Mesenchymal stem cell (in vitro differentiated cells and primary cell): ENCODE measurements around the gene BCL2L1.

Source experiments
- DNase-seq: peaks from one replicate; pipeline ENCODE4 v3.0.0-alpha.2; 2013
- H2AFZ ChIP-seq: one replicate; pipeline ENCODE4 v1.6.1; 2013; ENCODE audit warnings: low read depth, mild to moderate bottlenecking, control low read depth, inconsistent platforms, low read length, moderate library complexity
- H2AK5ac ChIP-seq: 2 replicates; pipeline ENCODE4 v1.6.1; 2013; ENCODE audit warnings: low read length, moderate library complexity, mild to moderate bottlenecking, inconsistent platforms; ENCODE audit not compliant: severe bottlenecking
- H2BK120ac ChIP-seq: one replicate; pipeline ENCODE4 v1.6.1; 2013; ENCODE audit warnings: low read depth, mild to moderate bottlenecking, inconsistent platforms, low read length, moderate library complexity
- H2BK12ac ChIP-seq, 2 experiments: one replicate each; pipeline ENCODE4 v1.6.1; 2013; ENCODE audit warnings: inconsistent platforms in 2 of 2, low read length in 2 of 2, mild to moderate bottlenecking in 2 of 2, moderate library complexity in 2 of 2, control low read depth in 1 of 2
- H2BK15ac ChIP-seq: one replicate; pipeline ENCODE4 v1.6.1; 2013; ENCODE audit warnings: mild to moderate bottlenecking, low read depth, inconsistent platforms; ENCODE audit not compliant: poor library complexity, severe bottlenecking
- H2BK5ac ChIP-seq: 2 replicates; pipeline ENCODE4 v1.6.1; 2013; ENCODE audit warnings: low read depth, mild to moderate bottlenecking, low read length, control low read depth, inconsistent platforms; ENCODE audit not compliant: poor library complexity, severe bottlenecking
- H3K14ac ChIP-seq, 2 experiments: one replicate each; pipeline ENCODE4 v1.6.1; 2013; ENCODE audit warnings: inconsistent platforms in 2 of 2, low read length in 2 of 2, control low read depth in 1 of 2, mild to moderate bottlenecking in 1 of 2, moderate library complexity in 1 of 2
- H3K18ac ChIP-seq, 2 experiments: one replicate each; pipeline ENCODE4 v1.6.1; 2013; ENCODE audit warnings: inconsistent platforms in 2 of 2, low read length in 2 of 2, control low read depth in 1 of 2, low read depth in 1 of 2, mild to moderate bottlenecking in 1 of 2
- H3K23ac ChIP-seq, 2 experiments: one replicate each; pipeline ENCODE4 v1.6.1; 2013; ENCODE audit warnings: inconsistent platforms in 2 of 2, low read length in 2 of 2, mild to moderate bottlenecking in 2 of 2, moderate library complexity in 2 of 2, control low read depth in 1 of 2
- H3K27ac ChIP-seq: 2 replicates; pipeline ENCODE4 v1.5.1; 2013; ENCODE audit warnings: mild to moderate bottlenecking, moderate library complexity, low read length, control low read depth, inconsistent platforms; ENCODE audit not compliant: poor library complexity, severe bottlenecking
- H3K27me3 ChIP-seq, 2 experiments: 2 replicates each; pipeline versions ENCODE4 v1.6.1 to v1.7.0; 2013; ENCODE audit warnings: low read length in 2 of 2, mild to moderate bottlenecking in 2 of 2, moderate library complexity in 2 of 2, control low read depth in 1 of 2, inconsistent platforms in 1 of 2; ENCODE audit not compliant: control insufficient read depth in 1 of 2, insufficient read depth in 1 of 2
- H3K36me3 ChIP-seq, 2 experiments: 2 replicates each; pipeline versions ENCODE4 v1.6.1 to v1.7.0; 2013; ENCODE audit warnings: low read length in 2 of 2, control low read depth in 1 of 2, inconsistent platforms in 1 of 2, low read depth in 1 of 2, mild to moderate bottlenecking in 1 of 2; ENCODE audit not compliant: insufficient read depth in 2 of 2, control insufficient read depth in 1 of 2
- H3K4ac ChIP-seq, 2 experiments: one replicate each; pipeline ENCODE4 v1.6.1; 2013; ENCODE audit warnings: inconsistent platforms in 2 of 2, low read length in 2 of 2, mild to moderate bottlenecking in 2 of 2, moderate library complexity in 2 of 2, control low read depth in 1 of 2, low read depth in 1 of 2
- H3K4me1 ChIP-seq: 2 replicates; pipeline ENCODE4 v1.6.1; 2013; ENCODE audit warnings: low read depth, low read length, control low read depth; ENCODE audit not compliant: control insufficient read depth, insufficient read depth
- H3K4me2 ChIP-seq: 2 replicates; pipeline ENCODE4 v1.6.1; 2013; ENCODE audit warnings: low read length, mild to moderate bottlenecking, inconsistent platforms; ENCODE audit not compliant: poor library complexity, severe bottlenecking
- H3K4me3 ChIP-seq, 2 experiments: 2 replicates each; pipeline versions ENCODE4 v1.5.1 to v1.7.0; 2013; ENCODE audit warnings: low read length in 2 of 2, mild to moderate bottlenecking in 2 of 2, control low read depth in 1 of 2, low read depth in 1 of 2; ENCODE audit not compliant: insufficient read depth in 1 of 2
- H3K79me1 ChIP-seq: replicated peaks from 2 replicates; pipeline ENCODE4 v1.6.1; 2013; ENCODE audit warnings: mild to moderate bottlenecking, control low read depth, low read length, inconsistent platforms; ENCODE audit not compliant: poor library complexity, severe bottlenecking
- H3K9ac ChIP-seq: 2 replicates; pipeline ENCODE4 v1.7.0; 2013; ENCODE audit warnings: mild to moderate bottlenecking, low read length, moderate library complexity
- H3K9me3 ChIP-seq: 2 replicates; pipeline ENCODE4 v1.7.0; 2013; ENCODE audit warnings: mild to moderate bottlenecking, low read length; ENCODE audit not compliant: control insufficient read depth
- H4K8ac ChIP-seq: one replicate; pipeline ENCODE4 v1.6.1; 2013; ENCODE audit warnings: inconsistent platforms, mild to moderate bottlenecking, low read length, moderate library complexity
- H4K91ac ChIP-seq: one replicate; pipeline ENCODE4 v1.6.1; 2013; ENCODE audit warnings: mild to moderate bottlenecking, low read length, inconsistent platforms
- WGBS: methylation state at CpG from one replicate; pipeline ENCODE4 v1.1.7; 2013; ENCODE audit warnings: mixed read lengths; 5-methylcytosine and 5-hydroxymethylcytosine counted together

Gene BCL2L1

DNA sequence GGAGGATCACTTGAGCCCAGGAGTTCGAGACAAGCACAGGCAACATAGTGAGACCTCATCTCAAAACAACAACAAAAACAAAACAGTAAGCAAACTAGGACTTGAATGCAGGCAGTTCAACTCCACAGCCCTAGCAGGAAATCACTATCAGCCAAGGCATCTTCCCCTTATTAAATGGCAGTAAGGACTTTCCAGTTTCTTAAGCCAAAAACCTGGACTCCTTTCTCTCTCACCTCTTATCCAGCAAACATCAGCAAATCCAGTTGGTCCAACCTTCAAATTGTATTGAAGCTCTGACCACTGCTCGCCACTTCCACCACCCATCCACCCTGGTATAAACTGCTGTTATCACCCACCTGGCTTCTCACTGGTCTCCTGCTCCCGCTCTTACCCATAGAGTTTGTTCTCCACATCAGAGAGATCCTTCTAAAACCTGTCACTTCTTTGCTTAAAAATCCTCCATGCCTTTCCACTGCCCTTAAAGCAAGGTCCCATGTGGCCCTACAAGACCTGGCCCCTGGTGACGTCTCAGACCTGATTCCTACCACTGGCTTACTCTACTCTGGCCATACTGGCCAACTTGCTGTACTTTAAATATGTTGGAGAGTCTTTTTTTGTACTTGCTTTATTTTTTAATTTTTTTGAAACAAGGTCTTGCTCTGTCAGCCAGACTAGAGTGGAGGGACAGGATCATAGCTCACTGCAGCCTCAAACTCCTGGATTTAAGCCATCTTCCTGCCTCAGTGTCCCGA is 27.6 kb downstream of the BCL2L1 start:
- Histone ChIP-seq H2AFZ (no peak overlapping the region), H3K18ac (peak overlapping the region; percentile 44 to 82), H3K9ac (peak overlapping the region; percentile 55), H3K4me1 (peaks cover 43% of the 10 kb centered on the region), H3K14ac (peak overlapping the region in 1 of 2 experiments; percentile 30), H3K79me1 (no peaks in the 10 kb centered on the region), H3K23ac (no peak overlapping the region), H3K36me3 (peaks cover 40 to 75% of the 10 kb centered on the region in 2 experiments), H4K8ac (peak overlapping the region; percentile 95), H2BK120ac (no peak overlapping the region), H2BK5ac (peak overlapping the region; percentile 60), H3K4me2 (no peak overlapping the region), H3K4me3 (no peak overlapping the region), H3K9me3 (no peaks in the 10 kb centered on the region), H3K27ac (peak overlapping the region; percentile 77), H4K91ac (peak overlapping the region; percentile 97), H3K4ac (peak overlapping the region; percentile 45 to 77), H2BK15ac (peak overlapping the region; percentile 15), H2AK5ac (peak overlapping the region; percentile 80), H2BK12ac (peak overlapping the region; percentile 73 to 93), H3K27me3 (no peaks in the 10 kb centered on the region)
- no peak for DNase-seq
- 96% methylated on average over 5 of the region's 5 CpGs for WGBS

DNA sequence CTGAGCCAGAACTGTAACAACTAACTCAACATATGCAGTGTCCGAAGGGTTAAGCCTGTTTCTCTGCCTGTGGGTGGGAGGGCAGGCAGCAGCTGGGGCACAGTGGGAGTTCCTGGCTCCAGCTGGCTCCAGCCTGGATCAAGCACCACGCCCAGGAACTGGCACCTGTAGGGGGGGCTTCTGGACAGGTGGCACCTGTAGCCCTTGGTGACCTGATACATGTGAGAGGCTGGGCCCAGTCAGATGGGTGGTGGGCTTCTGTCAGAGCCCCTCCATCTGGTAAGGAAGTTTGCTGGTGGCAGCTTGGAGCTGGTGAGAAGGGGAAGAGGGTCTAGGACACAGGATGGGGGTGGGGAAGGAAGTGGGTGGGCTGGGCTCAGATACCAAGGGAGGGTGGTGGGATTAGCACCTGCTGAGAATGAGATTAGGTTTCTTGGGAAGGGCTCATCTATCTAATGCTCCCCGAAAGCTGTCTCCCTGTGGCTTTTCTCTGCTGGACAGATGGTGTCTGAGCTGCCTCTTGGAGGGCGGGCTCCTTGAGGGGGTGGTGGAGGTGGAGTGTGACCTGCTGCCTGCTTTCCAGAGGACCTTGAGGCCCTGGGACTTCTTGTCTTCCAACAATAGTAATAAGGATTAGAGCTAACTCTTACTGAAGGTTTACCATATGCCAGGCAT is 28.5 kb downstream of the BCL2L1 start:
- peak overlapping the region; percentile 21 for H2BK5ac ChIP-seq
- peak overlapping the region; percentile 86 for H4K91ac ChIP-seq
- no peak overlapping the region for H3K23ac ChIP-seq
- peaks cover 43% of the 10 kb centered on the region for H3K4me1 ChIP-seq
- H2BK120ac ChIP-seq: peak overlapping the region; percentile 9
- peak overlapping the region; percentile 32 for H3K4me2 ChIP-seq
- peak overlapping the region; percentile 53 for H3K9ac ChIP-seq
- H2BK15ac ChIP-seq: no peak overlapping the region
- H2AFZ ChIP-seq: no peak overlapping the region
- 76% methylated on average over 4 of the region's 4 CpGs for WGBS
- H3K27ac ChIP-seq: peak overlapping the region; percentile 77
- H3K4ac ChIP-seq: no peak overlapping the region
- H3K18ac ChIP-seq: peak overlapping the region; percentile 28 to 57
- H2BK12ac ChIP-seq: peak overlapping the region in 1 of 2 experiments; percentile 72
- H3K36me3 ChIP-seq: peaks cover 47 to 75% of the 10 kb centered on the region in 2 experiments
- no peaks in the 10 kb centered on the region for H3K79me1 ChIP-seq
- H4K8ac ChIP-seq: no peak overlapping the region
- peak overlapping the region; percentile 91 for H2AK5ac ChIP-seq
- no peak overlapping the region for H3K14ac ChIP-seq
- H3K9me3 ChIP-seq: no peaks in the 10 kb centered on the region
- H3K27me3 ChIP-seq: no peaks in the 10 kb centered on the region
- DNase-seq: no peak
- H3K4me3 ChIP-seq: no peak overlapping the region

DNA sequence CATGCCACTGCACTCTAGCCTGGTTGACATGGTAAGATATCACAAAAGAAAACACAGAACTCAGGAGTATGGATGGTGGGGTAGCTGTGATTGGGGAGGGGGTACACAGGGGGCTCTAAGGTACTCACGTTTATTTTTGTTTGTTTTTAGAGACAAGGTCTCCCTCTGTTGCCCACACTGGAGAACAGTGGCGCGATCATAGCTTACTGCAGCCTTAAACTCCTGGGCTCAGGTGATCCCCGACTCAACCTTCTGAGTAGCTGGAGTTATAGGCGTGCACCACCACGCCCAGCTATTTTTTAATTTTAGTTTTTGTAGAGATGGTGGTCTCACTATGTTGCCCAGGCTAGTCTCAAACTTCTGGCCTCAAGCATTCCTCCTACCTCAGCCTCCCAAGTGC is 29.3 kb downstream of the BCL2L1 start:
- H3K4me2 ChIP-seq: no peak overlapping the region
- H3K18ac ChIP-seq: no peak overlapping the region
- H2BK12ac ChIP-seq: no peak overlapping the region
- H2AK5ac ChIP-seq: peak overlapping the region; percentile 93
- H4K8ac ChIP-seq: no peak overlapping the region
- no peak for DNase-seq
- peaks cover 49 to 76% of the 10 kb centered on the region in 2 experiments for H3K36me3 ChIP-seq
- no peak overlapping the region for H3K23ac ChIP-seq
- no peak overlapping the region for H3K14ac ChIP-seq
- peak overlapping the region; percentile 80 for H3K27ac ChIP-seq
- H2BK15ac ChIP-seq: no peak overlapping the region
- no peaks in the 10 kb centered on the region for H3K79me1 ChIP-seq
- peak overlapping the region; percentile 53 for H3K9ac ChIP-seq
- H3K4me1 ChIP-seq: peaks cover 39% of the 10 kb centered on the region
- no peaks in the 10 kb centered on the region for H3K27me3 ChIP-seq
- H3K9me3 ChIP-seq: no peaks in the 10 kb centered on the region
- H2AFZ ChIP-seq: no peak overlapping the region
- H4K91ac ChIP-seq: no peak overlapping the region
- 83% methylated on average over 6 of the region's 6 CpGs for WGBS
- H2BK5ac ChIP-seq: peak overlapping the region; percentile 8
- no peak overlapping the region for H3K4ac ChIP-seq
- no peak overlapping the region for H3K4me3 ChIP-seq
- H2BK120ac ChIP-seq: no peak overlapping the region

DNA sequence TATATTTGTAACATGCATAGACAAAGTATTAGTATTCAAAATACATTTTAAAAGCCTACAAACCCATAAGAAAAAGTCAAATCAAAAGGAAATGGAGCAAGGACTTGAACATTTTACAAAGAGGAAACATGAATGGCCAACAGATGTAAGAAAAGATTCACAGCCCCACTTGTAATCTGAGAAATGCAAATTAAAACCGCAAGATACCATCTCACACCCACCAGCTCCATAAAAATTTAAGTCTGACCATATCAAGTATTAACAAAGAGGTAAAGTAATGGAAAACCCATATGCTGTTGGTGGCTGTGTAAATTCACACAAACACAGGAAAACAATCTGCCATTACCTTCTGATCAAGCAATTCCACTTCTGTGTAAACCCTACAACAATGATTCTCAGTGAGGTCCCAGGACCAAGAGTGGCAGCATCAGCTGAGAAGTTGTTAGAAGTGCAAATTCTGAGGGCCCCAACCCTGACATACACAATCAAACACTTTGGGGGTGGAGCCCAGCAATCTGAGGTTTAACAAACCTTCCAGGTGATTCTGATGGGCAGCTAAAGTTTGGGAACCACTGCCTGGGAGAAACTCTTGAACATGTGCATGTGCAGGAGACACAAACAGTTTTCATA is 30.9 kb downstream of the BCL2L1 start:
- Histone ChIP-seq H2BK12ac (peak overlapping the region in 1 of 2 experiments; percentile 29), H3K4me1 (peaks cover 36% of the 10 kb centered on the region), H3K14ac (no peak overlapping the region), H2AFZ (no peak overlapping the region), H4K91ac (no peak overlapping the region), H3K27me3 (no peaks in the 10 kb centered on the region), H3K23ac (peak overlapping the region in 1 of 2 experiments; percentile 75), H3K4me2 (no peak overlapping the region), H3K79me1 (no peaks in the 10 kb centered on the region), H3K4me3 (no peak overlapping the region), H3K4ac (peak overlapping the region in 1 of 2 experiments; percentile 9), H3K18ac (peak overlapping the region in 1 of 2 experiments; percentile 4), H2BK15ac (no peak overlapping the region), H2BK120ac (no peak overlapping the region), H2BK5ac (no peak overlapping the region), H3K36me3 (peaks cover 53 to 80% of the 10 kb centered on the region in 2 experiments), H3K9ac (peak overlapping the region; percentile 36), H3K27ac (peak overlapping the region; percentile 72), H4K8ac (no peak overlapping the region), H3K9me3 (no peaks in the 10 kb centered on the region), H2AK5ac (peak overlapping the region; percentile 33)
- 75% methylated on average over 1 of the region's 1 CpG for WGBS
- no peak for DNase-seq
